ENCODE data around the gene BOLL.
"Not testable (repeated sequence)": the region's sequence is repeated elsewhere in the genome, so short reads cannot be mapped to it uniquely, and the experiment has no call there.

The BOLL gene, protein sequence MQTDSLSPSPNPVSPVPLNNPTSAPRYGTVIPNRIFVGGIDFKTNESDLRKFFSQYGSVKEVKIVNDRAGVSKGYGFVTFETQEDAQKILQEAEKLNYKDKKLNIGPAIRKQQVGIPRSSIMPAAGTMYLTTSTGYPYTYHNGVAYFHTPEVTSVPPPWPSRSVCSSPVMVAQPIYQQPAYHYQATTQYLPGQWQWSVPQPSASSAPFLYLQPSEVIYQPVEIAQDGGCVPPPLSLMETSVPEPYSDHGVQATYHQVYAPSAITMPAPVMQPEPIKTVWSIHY
- total RNA-seq: 0 to 0.07 (median 0) reads per million in 9 experiments

DNA sequence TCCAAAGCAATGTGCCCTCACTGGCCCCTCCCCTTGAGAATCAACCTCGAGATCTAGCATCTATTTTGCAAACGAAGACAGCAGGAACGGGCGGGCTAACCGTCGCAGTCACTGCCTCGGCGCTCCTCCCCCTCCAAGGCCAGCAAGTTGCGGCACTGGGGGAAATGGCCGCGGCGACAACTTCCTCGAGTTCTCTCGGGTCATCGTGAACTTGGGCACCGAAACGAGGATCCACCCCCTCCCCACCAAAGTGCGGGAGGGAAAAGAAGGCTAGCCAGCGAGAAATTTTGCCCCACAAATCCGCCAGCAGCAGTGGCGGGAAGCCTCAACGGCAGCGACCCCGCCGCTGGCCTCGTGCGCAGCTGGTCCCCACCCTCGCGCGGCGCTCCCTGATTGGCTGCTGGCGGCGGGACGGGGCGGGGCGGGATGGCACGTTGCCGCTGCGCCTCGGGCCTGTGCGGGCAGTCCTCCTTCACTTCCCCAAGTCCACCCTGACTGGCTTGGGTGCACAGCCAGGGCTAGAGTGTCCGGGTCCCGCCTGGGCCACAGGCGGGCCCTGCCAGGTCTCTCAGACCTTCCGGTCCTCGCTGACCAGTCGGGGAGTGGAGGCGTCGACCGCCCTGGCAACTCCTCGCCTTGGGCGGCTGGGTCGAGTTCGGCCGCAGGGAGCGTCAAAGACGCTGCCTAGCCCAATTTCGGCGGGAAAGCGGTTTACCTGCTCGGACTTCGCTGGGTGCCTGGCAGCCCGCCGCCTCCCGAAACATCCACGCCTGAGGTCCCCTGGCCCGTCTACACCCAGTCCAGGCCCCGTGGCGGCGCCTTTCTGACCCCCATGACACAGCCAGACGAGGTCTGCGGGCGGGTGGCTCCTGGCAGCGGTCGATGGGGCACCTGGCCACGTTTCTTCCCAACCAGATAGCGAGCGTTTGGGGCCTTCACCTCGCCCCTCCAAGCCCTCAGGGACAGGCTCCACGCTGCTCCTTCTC lies at the start of gene BOLL:
Gene BOLL (minus strand): TSS at position 364 of the 986 bp plus-strand sequence. CDS start 3,469 bp downstream, outside the sequence.
- Mint-ChIP-seq H3K27me3 (peaks cover 18 to 49% of the 10 kb centered on the region in 2 donors), H3K4me3 (peak within 1 kb of the TSS; percentile 83 to 85), H3K9me3 (no peaks in the 10 kb centered on the region), H3K27ac (peak within 1 kb of the TSS; percentile 44 to 75), H3K36me3 (ENCODE audit: insufficient read depth) (peaks cover 5% of the 10 kb centered on the region), H3K4me1 (ENCODE audit: low read depth in 2 of 2) (peaks cover 4 to 9% of the 10 kb centered on the region in 2 donors)
- ATAC-seq (replicated peaks) (no peak), DNase-seq (no peak)

DNA sequence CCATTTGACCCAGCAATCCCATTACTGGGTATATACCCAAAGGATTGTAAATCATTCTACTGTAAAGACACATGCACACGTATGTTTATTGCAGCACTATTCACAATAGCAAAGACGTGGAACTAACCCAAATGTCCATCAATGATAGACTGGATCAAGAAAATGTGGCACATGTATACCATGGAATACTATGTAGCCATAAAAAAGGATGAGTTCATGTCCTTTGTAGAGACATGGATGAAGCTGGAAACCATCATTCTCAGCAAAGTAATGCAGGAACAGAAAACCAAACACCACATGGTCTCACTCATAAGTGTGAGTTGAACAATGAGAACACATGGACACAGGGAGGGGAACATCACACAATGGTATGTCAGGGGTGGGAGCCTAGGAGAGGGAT lies 49.7 kb upstream of the BOLL start:
- not testable (repeated sequence) for H3K4me3 Mint-ChIP-seq; H3K36me3 Mint-ChIP-seq (ENCODE audit: insufficient read depth); ATAC-seq (replicated peaks); H3K27me3 Mint-ChIP-seq; H3K27ac Mint-ChIP-seq; DNase-seq; H3K4me1 Mint-ChIP-seq (ENCODE audit: low read depth in 2 of 2); H3K9me3 Mint-ChIP-seq

- H3K9me3 Mint-ChIP-seq: peaks cover 0 to 8% of the 10 kb centered on the region in 2 donors
- no peaks in the 10 kb centered on the region for H3K36me3 Mint-ChIP-seq (ENCODE audit: insufficient read depth)
- no peak overlapping the region for H3K4me3 Mint-ChIP-seq
- DNase-seq (no peak), ATAC-seq (replicated peaks) (no peak)
- peaks cover 0 to 17% of the 10 kb centered on the region in 2 donors for H3K27me3 Mint-ChIP-seq
- H3K27ac Mint-ChIP-seq: no peak overlapping the region
- no peaks in the 10 kb centered on the region for H3K4me1 Mint-ChIP-seq (ENCODE audit: low read depth in 2 of 2)
These were observed 43.5 kb upstream of the BOLL start for GRCh38 chr2:197828464-197829135.

DNA sequence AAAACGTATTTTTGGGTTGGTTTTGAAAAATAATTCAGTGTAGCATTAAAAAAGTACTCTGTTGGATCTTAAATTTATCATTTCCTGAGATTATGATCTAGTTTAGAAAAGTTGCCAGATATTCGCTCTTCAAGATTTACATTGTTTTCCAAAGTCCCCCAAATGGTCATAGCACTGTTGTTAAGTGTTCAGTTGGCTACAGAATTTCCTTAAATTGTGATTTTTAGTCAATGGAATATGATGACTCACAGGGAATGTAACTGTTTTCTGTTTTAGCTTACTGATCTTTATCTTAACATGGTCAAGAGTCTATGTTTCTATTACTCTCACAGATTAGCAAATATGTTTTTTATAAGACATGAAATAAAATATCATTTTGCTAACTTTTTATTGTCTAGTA lies 42.5 kb upstream of the BOLL start:
- Mint-ChIP-seq H3K36me3 (ENCODE audit: insufficient read depth) (no peaks in the 10 kb centered on the region), H3K27ac (no peak overlapping the region), H3K4me3 (no peak overlapping the region), H3K9me3 (peaks cover 0 to 8% of the 10 kb centered on the region in 2 donors), H3K4me1 (ENCODE audit: low read depth in 2 of 2) (no peaks in the 10 kb centered on the region), H3K27me3 (peaks cover 0 to 17% of the 10 kb centered on the region in 2 donors)
- ATAC-seq (replicated peaks) (no peak), DNase-seq (no peak)

DNA sequence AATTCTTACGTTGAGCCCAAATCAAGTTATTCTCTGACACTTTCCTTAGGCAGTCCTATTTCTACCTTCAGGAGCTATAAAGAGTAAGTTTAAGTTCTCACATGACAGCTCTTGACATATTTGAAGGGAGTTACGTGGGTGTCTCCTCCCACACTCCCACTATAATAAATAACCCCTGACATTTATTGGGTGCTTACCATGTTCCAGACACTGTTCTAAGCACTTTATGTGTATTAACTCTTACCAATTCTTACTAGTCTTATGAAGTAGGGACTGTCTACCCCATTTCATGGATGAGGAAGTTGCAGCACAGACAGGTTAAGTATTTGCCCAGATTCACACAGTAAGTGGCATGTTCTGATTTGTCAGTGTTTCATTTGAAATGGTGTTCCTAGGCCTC lies 37.2 kb upstream of the BOLL start:
- H3K36me3 Mint-ChIP-seq (ENCODE audit: insufficient read depth): no peaks in the 10 kb centered on the region
- no peak overlapping the region for H3K4me3 Mint-ChIP-seq
- H3K27ac Mint-ChIP-seq: no peak overlapping the region
- no peak for DNase-seq
- H3K4me1 Mint-ChIP-seq (ENCODE audit: low read depth in 2 of 2): no peaks in the 10 kb centered on the region
- no peaks in the 10 kb centered on the region for H3K9me3 Mint-ChIP-seq
- no peak for ATAC-seq (replicated peaks)
- H3K27me3 Mint-ChIP-seq: peaks cover 6 to 29% of the 10 kb centered on the region in 2 donors

GRCh38 chr2:197821550-197822289 lies 36.6 kb upstream of the BOLL start:
- no peak for DNase-seq
- Mint-ChIP-seq H3K9me3 (no peaks in the 10 kb centered on the region), H3K4me3 (no peak overlapping the region), H3K27me3 (peaks cover 6 to 26% of the 10 kb centered on the region in 2 donors), H3K27ac (no peak overlapping the region), H3K4me1 (ENCODE audit: low read depth in 2 of 2) (no peaks in the 10 kb centered on the region), H3K36me3 (ENCODE audit: insufficient read depth) (no peaks in the 10 kb centered on the region)
- no peak for ATAC-seq (replicated peaks)

DNA sequence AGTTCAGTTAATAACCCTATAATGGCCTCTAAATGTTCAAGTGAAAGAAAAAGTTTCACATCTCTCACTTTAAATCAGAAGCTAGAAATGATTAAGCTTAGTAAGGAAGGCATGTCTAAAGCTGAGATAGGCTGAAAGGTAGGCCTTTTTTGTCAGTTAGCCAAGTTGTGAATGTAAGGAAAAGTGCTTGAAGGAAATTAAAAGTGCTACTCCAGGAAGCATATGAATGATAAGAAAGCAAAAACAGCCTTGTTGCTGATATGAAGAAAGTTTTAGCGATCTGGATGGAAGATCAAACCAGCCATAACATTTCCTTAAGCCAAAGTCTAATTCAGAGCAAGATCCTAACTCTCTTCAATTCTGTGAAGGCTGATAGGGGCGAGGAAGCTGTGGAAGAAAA lies 29.4 kb upstream of the BOLL start:
- peaks cover 0 to 4% of the 10 kb centered on the region in 2 donors for H3K4me1 Mint-ChIP-seq (ENCODE audit: low read depth in 2 of 2)
- H3K9me3 Mint-ChIP-seq: no peaks in the 10 kb centered on the region
- peaks cover 19 to 29% of the 10 kb centered on the region in 2 donors for H3K27me3 Mint-ChIP-seq
- no peaks in the 10 kb centered on the region for H3K36me3 Mint-ChIP-seq (ENCODE audit: insufficient read depth)
- ATAC-seq (replicated peaks) (no peak), DNase-seq (no peak)
- no peak overlapping the region for H3K27ac Mint-ChIP-seq
- no peak overlapping the region for H3K4me3 Mint-ChIP-seq

GRCh38 chr2:197813093-197813787 lies 28.1 kb upstream of the BOLL start:
- H3K27ac Mint-ChIP-seq: no peak overlapping the region
- peaks cover 19% of the 10 kb centered on the region in 2 donors for H3K27me3 Mint-ChIP-seq
- peaks cover 4 to 5% of the 10 kb centered on the region in 2 donors for H3K4me1 Mint-ChIP-seq (ENCODE audit: low read depth in 2 of 2)
- no peak overlapping the region for H3K4me3 Mint-ChIP-seq
- H3K36me3 Mint-ChIP-seq (ENCODE audit: insufficient read depth): no peaks in the 10 kb centered on the region
- ATAC-seq (replicated peaks) (peak; percentile 37), DNase-seq (no peak)
- H3K9me3 Mint-ChIP-seq: no peaks in the 10 kb centered on the region

- Mint-ChIP-seq H3K27me3 (peaks cover 17 to 19% of the 10 kb centered on the region in 2 donors), H3K4me3 (no peak overlapping the region), H3K36me3 (ENCODE audit: insufficient read depth) (peaks cover 4% of the 10 kb centered on the region), H3K27ac (no peak overlapping the region), H3K9me3 (no peaks in the 10 kb centered on the region), H3K4me1 (ENCODE audit: low read depth in 2 of 2) (peaks cover 13 to 14% of the 10 kb centered on the region in 2 donors)
- DNase-seq: no peak
- no peak for ATAC-seq (replicated peaks)
These were observed 25.4 kb upstream of the BOLL start for GRCh38 chr2:197810491-197810890.

GRCh38 chr2:197810016-197810415 lies 24.9 kb upstream of the BOLL start:
- DNase-seq (no peak), ATAC-seq (replicated peaks) (no peak)
- Mint-ChIP-seq H3K9me3 (no peaks in the 10 kb centered on the region), H3K27ac (no peak overlapping the region), H3K4me1 (ENCODE audit: low read depth in 2 of 2) (peaks cover 15 to 16% of the 10 kb centered on the region in 2 donors), H3K4me3 (no peak overlapping the region), H3K36me3 (ENCODE audit: insufficient read depth) (peaks cover 4% of the 10 kb centered on the region), H3K27me3 (peaks cover 15 to 19% of the 10 kb centered on the region in 2 donors)

DNA sequence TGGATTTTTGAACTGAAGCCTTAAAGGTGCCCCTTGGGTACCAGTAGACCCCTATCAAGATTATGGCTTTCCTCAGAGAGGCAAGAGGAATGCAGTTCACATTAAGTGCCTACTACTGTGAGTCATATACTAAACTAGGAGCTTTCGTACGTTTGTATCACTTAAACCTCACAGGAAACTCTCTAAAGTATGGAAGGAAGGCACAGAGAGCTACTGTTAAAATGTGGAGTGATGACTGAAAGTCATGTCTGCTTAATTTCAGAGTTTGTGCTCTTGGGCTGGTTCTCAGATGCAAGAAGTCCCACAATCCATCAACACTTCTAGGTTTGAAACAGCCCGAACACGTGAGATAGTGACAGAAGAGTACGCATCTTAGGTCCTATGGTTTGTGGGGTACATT lies 23.9 kb upstream of the BOLL start:
- Mint-ChIP-seq H3K9me3 (no peaks in the 10 kb centered on the region), H3K27me3 (peaks cover 7 to 15% of the 10 kb centered on the region in 2 donors), H3K27ac (no peak overlapping the region), H3K4me1 (ENCODE audit: low read depth in 2 of 2) (peaks cover 15 to 20% of the 10 kb centered on the region in 2 donors), H3K4me3 (no peak overlapping the region), H3K36me3 (ENCODE audit: insufficient read depth) (peaks cover 5% of the 10 kb centered on the region)
- DNase-seq (no peak), ATAC-seq (replicated peaks) (no peak)

Data from effector memory CD8-positive, alpha-beta T cell (primary cell).